Muscle layer of colon (tissue), 2 donors: ENCODE data around the gene KIRREL1.

Experiments used
- H3K27ac ChIP-seq: one replicate; pipeline ENCODE4 v1.7.0; 2013; ENCODE audit warnings: low read depth, mild to moderate bottlenecking, low read length, moderate library complexity
- H3K27me3 ChIP-seq, 2 donors: one replicate each; pipeline ENCODE4 v1.7.0; 2013; ENCODE audit warnings: low read length in 2 of 2, mild to moderate bottlenecking in 2 of 2; ENCODE audit not compliant: insufficient read depth in 2 of 2, control insufficient read depth in 1 of 2
- H3K36me3 ChIP-seq: one replicate; pipeline ENCODE4 v1.7.0; 2013; ENCODE audit warnings: mild to moderate bottlenecking, low read length; ENCODE audit not compliant: insufficient read depth
- H3K4me1 ChIP-seq: one replicate; pipeline ENCODE4 v1.7.0; 2013; ENCODE audit warnings: mild to moderate bottlenecking, low read length; ENCODE audit not compliant: insufficient read depth
- H3K4me3 ChIP-seq, 2 donors: one replicate each; pipeline ENCODE4 v1.7.0; 2013; ENCODE audit warnings: low read length in 2 of 2, low read depth in 1 of 2, mild to moderate bottlenecking in 1 of 2, moderate library complexity in 1 of 2
- H3K9ac ChIP-seq: one replicate; pipeline ENCODE4 v1.7.0; 2013; ENCODE audit warnings: low read length
- H3K9me3 ChIP-seq: one replicate; pipeline ENCODE4 v1.7.0; 2013; ENCODE audit warnings: mild to moderate bottlenecking, low read length
- donor health status: abdominal sarcoma.
- donor health status: Adenocarcinoma of cecum.

The KIRREL1 gene

GRCh38 chr1:158084336-158084735 is 90.9 kb downstream of the KIRREL1 start:
- H3K4me1 ChIP-seq: no peaks in the 10 kb centered on the region
- H3K9me3 ChIP-seq: no peaks in the 10 kb centered on the region
- no peak overlapping the region for H3K9ac ChIP-seq
- H3K4me3 ChIP-seq: no peak overlapping the region
- no peaks in the 10 kb centered on the region for H3K27me3 ChIP-seq
- no peak overlapping the region for H3K27ac ChIP-seq
- H3K36me3 ChIP-seq: peaks cover 51% of the 10 kb centered on the region

- no peak overlapping the region for H3K9ac ChIP-seq
- no peaks in the 10 kb centered on the region for H3K4me1 ChIP-seq
- H3K27me3 ChIP-seq: no peaks in the 10 kb centered on the region
- H3K9me3 ChIP-seq: no peaks in the 10 kb centered on the region
- H3K36me3 ChIP-seq: peaks cover 56% of the 10 kb centered on the region
- no peak overlapping the region for H3K27ac ChIP-seq
- H3K4me3 ChIP-seq: no peak overlapping the region
Observed at GRCh38 chr1:158084747-158085146, 91.3 kb downstream of the KIRREL1 start.

DNA sequence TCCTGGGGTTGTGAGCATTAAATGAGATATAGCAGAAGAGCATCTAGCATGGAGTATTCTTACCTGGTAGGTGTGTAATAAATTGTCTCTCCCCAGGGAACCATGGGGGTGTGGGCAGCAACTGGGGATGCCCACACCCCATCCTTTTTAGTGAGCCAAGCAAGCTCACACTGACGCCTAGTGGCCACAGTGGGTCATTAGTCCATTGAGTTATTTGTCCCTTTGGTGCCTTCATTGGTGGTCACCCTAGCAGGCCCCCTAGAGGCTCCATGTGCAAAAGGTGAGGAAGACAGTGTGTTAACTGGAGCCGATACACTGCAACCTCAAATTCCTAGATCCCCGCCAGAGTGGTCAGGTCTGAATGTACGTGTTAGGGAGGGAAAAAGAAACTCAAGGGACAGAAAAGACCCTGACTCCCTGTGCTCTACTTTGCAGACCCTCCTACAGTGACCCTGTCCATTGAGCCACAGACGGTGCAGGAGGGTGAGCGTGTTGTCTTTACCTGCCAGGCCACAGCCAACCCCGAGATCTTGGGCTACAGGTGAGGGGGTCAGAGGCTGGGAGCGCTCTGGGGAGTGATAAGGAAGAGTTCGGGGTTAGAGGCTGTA is 94.0 kb downstream of the KIRREL1 start:
- no peaks in the 10 kb centered on the region for H3K4me1 ChIP-seq
- H3K4me3 ChIP-seq: no peak overlapping the region
- no peaks in the 10 kb centered on the region for H3K9me3 ChIP-seq
- peaks cover 71% of the 10 kb centered on the region for H3K36me3 ChIP-seq
- H3K27me3 ChIP-seq: no peaks in the 10 kb centered on the region
- H3K9ac ChIP-seq: no peak overlapping the region
- no peak overlapping the region for H3K27ac ChIP-seq

DNA sequence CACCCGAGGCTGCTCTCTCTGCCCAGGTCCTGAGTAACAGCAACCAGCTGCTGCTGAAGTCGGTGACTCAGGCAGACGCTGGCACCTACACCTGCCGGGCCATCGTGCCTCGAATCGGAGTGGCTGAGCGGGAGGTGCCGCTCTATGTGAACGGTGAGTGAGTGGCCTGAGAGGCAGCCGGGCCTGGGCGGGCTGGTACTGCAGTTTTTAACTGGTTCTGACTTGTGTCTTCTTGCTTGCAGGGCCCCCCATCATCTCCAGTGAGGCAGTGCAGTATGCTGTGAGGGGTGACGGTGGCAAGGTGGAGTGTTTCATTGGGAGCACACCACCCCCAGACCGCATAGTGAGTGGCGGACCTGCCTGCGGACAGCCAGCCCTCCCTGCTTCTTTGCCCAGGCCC is 96.0 kb downstream of the KIRREL1 start:
- H3K36me3 ChIP-seq: peaks cover 85% of the 10 kb centered on the region

GRCh38 chr1:158089925-158090637 is 96.6 kb downstream of the KIRREL1 start:
- H3K9me3 ChIP-seq: no peaks in the 10 kb centered on the region
- no peaks in the 10 kb centered on the region for H3K27me3 ChIP-seq
- no peak overlapping the region for H3K27ac ChIP-seq
- H3K4me1 ChIP-seq: no peaks in the 10 kb centered on the region
- no peak overlapping the region for H3K4me3 ChIP-seq
- peaks cover 79% of the 10 kb centered on the region for H3K36me3 ChIP-seq
- H3K9ac ChIP-seq: no peak overlapping the region

More for the DNA sequence above, 96.0 kb downstream of the KIRREL1 start:
- no peak overlapping the region for H3K27ac ChIP-seq
- H3K9me3 ChIP-seq: no peaks in the 10 kb centered on the region
- H3K27me3 ChIP-seq: no peaks in the 10 kb centered on the region
- H3K4me3 ChIP-seq: no peak overlapping the region
- H3K9ac ChIP-seq: no peak overlapping the region
- no peaks in the 10 kb centered on the region for H3K4me1 ChIP-seq

GRCh38 chr1:158093376-158093775 is 99.9 kb downstream of the KIRREL1 start:
- H3K36me3 ChIP-seq: peaks cover 54% of the 10 kb centered on the region
- H3K4me3 ChIP-seq: no peak overlapping the region
- no peaks in the 10 kb centered on the region for H3K9me3 ChIP-seq
- H3K27me3 ChIP-seq: no peaks in the 10 kb centered on the region
- H3K4me1 ChIP-seq: no peaks in the 10 kb centered on the region
- H3K27ac ChIP-seq: no peak overlapping the region
- H3K9ac ChIP-seq: no peak overlapping the region

GRCh38 chr1:158094571-158094970 is 101.1 kb downstream of the KIRREL1 start:
- Histone ChIP-seq H3K27ac (no peak overlapping the region), H3K9me3 (no peaks in the 10 kb centered on the region), H3K9ac (no peak overlapping the region), H3K36me3 (peaks cover 45% of the 10 kb centered on the region), H3K27me3 (no peaks in the 10 kb centered on the region), H3K4me1 (no peaks in the 10 kb centered on the region), H3K4me3 (no peak overlapping the region)

DNA sequence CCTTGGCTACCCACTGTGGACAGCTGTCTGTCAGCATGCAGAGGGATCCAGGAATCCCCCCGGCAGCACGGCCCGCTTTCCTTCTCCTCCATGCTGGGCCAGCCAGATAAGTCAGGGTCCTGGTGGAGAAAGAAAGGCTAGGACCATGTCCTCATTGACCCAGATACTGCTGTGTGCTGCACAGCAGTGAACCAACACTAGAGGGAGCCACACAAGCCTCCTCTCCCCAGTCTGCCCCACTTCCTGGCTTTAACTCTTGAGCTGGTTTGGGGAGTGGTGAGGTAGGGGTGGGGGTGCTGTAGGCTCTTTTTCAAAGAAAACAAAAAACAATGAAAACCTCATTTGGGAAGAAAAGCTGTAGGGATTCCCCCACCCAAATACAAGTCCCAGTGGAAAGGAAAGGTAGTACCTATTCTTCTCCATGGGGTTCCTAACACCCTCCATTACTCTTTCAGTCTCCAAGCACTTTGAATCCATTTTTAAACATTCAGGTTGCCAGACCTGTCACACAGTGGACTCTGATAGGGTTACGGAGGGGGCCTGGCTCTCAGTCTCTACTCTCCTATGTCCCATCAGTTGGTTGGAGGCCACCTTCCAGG is 102.4 kb downstream of the KIRREL1 start:
- Histone ChIP-seq H3K9ac (no peak overlapping the region), H3K4me1 (no peaks in the 10 kb centered on the region), H3K9me3 (no peaks in the 10 kb centered on the region), H3K27me3 (no peaks in the 10 kb centered on the region), H3K36me3 (peaks cover 32% of the 10 kb centered on the region), H3K27ac (no peak overlapping the region), H3K4me3 (no peak overlapping the region)

- Histone ChIP-seq H3K4me3 (no peak overlapping the region), H3K9me3 (no peaks in the 10 kb centered on the region), H3K4me1 (no peaks in the 10 kb centered on the region), H3K9ac (no peak overlapping the region), H3K27me3 (no peaks in the 10 kb centered on the region), H3K27ac (no peak overlapping the region), H3K36me3 (peaks cover 9% of the 10 kb centered on the region)
Observed at GRCh38 chr1:158098256-158098655, 104.8 kb downstream of the KIRREL1 start.

DNA sequence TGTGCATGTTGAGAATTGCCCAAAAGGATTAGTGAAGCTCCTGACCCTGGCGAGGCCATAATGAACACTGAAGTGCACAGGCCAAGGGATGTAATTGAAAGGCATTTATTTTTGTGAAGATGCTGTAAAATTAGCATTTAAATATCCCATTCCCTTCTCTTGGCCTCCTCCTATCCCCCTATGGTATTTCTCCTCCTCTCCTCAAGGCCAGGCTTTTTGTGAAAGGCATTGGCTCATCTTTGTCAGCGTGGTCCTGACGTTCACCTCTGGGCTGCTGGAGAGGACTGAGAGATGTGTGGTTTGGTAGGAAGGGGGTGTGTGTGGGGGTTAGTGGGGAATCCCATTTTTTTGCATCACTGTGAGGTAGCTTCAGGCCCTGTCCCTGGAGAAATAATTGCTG is 105.7 kb downstream of the KIRREL1 start:
- Histone ChIP-seq H3K9me3 (no peaks in the 10 kb centered on the region), H3K4me3 (no peak overlapping the region), H3K27ac (no peak overlapping the region), H3K36me3 (peaks cover under 1% of the 10 kb centered on the region), H3K27me3 (no peaks in the 10 kb centered on the region), H3K9ac (no peak overlapping the region), H3K4me1 (no peaks in the 10 kb centered on the region)

DNA sequence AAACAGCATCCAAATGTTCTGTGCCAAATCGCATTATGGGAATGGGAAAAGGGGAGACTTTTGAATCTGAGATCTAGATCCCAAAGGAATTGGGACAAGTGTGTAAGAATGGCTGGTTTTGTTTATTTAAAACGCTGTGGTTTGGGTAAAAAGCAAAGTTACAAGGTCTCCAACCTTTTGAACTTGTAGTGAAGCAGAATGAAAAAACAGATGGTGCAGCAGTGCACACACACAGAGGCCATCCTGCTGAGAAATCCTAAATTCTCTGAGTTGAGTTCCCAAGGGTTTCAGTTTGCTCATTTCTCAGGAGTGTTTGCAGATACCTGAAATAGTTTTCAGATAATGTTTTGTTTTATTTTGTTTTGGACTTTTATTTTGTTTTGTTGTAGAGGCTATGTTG is 107.1 kb downstream of the KIRREL1 start:
- H3K9ac ChIP-seq: no peak overlapping the region
- no peak overlapping the region for H3K27ac ChIP-seq
- no peaks in the 10 kb centered on the region for H3K36me3 ChIP-seq
- no peaks in the 10 kb centered on the region for H3K27me3 ChIP-seq
- H3K9me3 ChIP-seq: no peaks in the 10 kb centered on the region
- no peak overlapping the region for H3K4me3 ChIP-seq
- no peaks in the 10 kb centered on the region for H3K4me1 ChIP-seq
